Subcutaneous adipose tissue (tissue), 4 donors: ENCODE data around the gene TNRC6C. TPM values are rescaled to one million over a fixed set of nuclear protein-coding genes. Genes with fewer than 3 reads are reported as not detected.

Experiments
- CTCF ChIP-seq: fragments of 450-650 bp; IDR thresholded peaks from one replicate; pipeline ENCODE4 v1.5.1; 2016; ENCODE audit warnings: low read depth, mild to moderate bottlenecking, control low read depth, antibody characterized with exemption, moderate library complexity
- total RNA-seq, 4 donors: library from RNA; depleted of rRNA; stranded (reverse); fragments of >200 nt; gene quantifications; one replicate each; pipeline ENCODE4 v1.1.0, GENCODE V29; 2016

Gene TNRC6C
- total RNA-seq, 4 donors from 2014 or later, result 8.2 to 33.3 (median 13.8) TPM

- TF ChIP-seq CTCF, result no peak
Observed at GRCh38 chr17:77933777-77934398, 24.6 kb upstream of the TNRC6C start.

DNA sequence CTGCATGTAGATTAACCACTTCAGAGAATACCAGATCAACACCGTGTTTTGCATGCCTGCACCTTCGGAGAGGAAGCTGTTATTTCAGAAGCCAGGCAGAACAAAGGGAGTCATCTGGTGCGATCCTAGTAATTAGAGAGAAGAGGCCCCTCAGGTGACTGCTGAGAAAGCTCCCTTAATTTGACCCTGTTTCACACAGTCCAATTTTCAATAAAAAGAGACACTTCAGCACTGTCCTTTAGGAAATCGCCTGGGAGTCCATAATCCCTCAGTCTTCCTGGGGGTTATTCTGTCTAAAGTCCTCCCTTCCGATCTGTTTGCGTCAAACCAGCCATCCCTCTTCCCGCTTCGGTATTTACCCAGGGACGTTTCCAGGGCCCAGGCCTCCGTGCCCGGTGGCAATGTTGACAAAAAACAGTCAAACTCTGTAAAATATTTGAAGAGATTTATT is 23.4 kb upstream of the TNRC6C start:
- no peak for TF ChIP-seq CTCF

- no peak for TF ChIP-seq CTCF
Observed at GRCh38 chr17:77936881-77937280, 21.6 kb upstream of the TNRC6C start.

DNA sequence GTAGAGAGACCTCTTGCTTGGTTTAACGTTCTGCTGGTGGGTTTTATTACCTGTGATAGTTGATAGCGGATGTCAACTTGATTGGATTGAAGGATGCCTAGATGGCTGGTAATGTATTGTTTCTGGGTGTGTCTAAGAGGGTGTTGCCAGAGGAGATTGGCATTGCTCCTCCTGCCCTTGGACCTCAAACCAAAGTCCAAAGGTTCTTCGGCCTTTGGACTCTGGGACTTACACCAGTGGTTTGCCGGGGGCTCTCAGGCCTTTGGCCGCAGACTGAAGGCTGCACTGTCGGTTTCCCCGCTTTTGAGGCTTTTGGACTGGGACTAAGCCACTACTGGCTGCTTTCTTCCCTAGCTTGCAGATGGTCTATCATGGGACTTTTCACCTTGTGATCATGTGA is 17.5 kb upstream of the TNRC6C start:
- no peak for TF ChIP-seq CTCF

DNA sequence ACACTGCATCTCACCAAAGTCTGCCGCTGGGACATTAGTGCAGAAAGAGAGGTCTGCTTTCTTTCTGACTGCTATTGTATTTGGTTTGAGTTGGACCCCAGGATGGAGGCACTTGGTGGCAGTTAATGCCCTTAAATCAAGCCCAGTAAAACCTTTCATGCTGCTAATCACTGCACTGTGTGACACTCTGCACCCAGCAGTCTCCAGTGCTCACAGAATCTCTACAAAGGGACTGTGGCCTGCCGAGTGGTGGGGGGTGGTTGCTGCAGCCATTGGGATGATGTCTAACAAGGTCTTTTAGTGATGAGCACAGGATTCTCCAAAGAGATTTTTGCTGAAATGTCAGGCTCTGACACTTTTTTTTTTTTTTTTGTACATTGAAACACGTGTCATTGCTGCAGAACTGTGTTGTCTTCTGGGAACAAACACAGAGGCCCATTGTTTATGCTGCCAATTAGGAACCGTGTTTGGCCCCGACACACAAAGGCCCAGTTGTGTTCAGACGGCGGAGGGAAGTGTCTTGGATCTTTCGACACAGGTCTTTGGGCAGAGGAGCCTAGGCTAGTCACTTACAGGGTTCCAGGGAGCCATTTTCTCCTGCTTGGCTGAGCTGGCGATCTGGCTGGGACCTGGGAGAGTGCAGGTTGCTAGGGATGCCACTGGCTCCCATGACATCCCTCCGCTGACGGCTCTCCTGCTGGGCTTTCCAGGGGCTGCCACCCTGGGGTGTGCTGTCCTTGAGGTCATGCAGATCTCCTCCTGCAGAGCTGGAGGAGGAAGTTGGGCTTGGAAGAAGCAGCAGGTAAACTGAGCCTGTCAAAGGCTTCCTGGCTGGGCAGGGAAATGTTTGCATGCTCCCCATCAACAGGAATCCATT is 16.2 kb upstream of the TNRC6C start:
- TF ChIP-seq CTCF, result no peak

DNA sequence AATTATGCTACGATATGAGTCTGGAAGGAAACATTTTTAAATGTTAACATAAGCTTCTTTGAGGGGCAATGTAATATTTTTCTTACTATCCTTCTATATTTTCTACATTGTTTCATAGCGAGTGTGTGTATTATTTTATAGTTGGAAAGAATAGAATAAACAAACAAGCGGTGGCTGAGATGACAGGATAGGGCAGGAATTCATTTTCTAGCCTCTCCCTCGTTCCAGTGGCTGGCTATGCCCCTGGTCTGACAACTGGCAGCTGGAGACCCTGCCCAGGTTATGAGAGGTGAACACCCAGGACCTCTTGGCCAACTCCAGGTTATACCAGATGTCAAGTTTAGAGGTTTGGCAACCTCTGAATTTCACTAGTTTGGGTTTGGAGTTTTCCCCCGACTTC is 14.5 kb upstream of the TNRC6C start:
- TF ChIP-seq CTCF, result no peak

- TF ChIP-seq CTCF, result no peak
Observed at GRCh38 chr17:77944390-77945222, 13.9 kb upstream of the TNRC6C start.
